Body of pancreas (tissue), 4 donors: ENCODE results near the gene MFAP4. TPM values are rescaled to one million over a fixed set of nuclear protein-coding genes. Genes with fewer than 3 reads are reported as not detected.

Experiments
- ATAC-seq: fragments of 150-250 bp; one replicate; pipeline ENCODE4 v1.9.1; 2016
- DNase-seq, 4 donors: peaks; one replicate each; pipeline ENCODE4 v3.0.0-alpha.2; 2019
- H3K27ac ChIP-seq, 4 donors: fragments of 200-600 bp; sonication (generic); 1 replicate in 3 of 4; 2 replicates in 1 of 4; pipeline versions ENCODE4 v1.5.1 to v1.6.1; 2016 to 2019; ENCODE audit warnings: mild to moderate bottlenecking in 1 of 4, mixed read lengths in 1 of 4, moderate library complexity in 1 of 4
- H3K27me3 ChIP-seq, 2 donors: fragments of 200-600 bp; sonication (generic); one replicate each; pipeline ENCODE4 v1.6.0; 2016; ENCODE audit warnings: mild to moderate bottlenecking in 1 of 2
- H3K36me3 ChIP-seq, 2 donors: fragments of 200-600 bp; sonication (generic); replicated peaks in 1 of 2; 2 replicates each; pipeline ENCODE4 v1.5.1; 2016; ENCODE audit warnings: low read depth in 2 of 2; ENCODE audit not compliant: insufficient read depth in 1 of 2
- H3K4me1 ChIP-seq: fragments of 200-600 bp; sonication (generic); one replicate; pipeline ENCODE4 v1.6.0; 2016
- H3K4me3 ChIP-seq, 2 donors: fragments of 200-600 bp; sonication (generic); 1 replicate in 1 of 2; 2 replicates in 1 of 2; pipeline ENCODE4 v1.5.1; 2016 to 2019
- H3K9me3 ChIP-seq, 3 donors: fragments of 200-600 bp; sonication (generic); 1 replicate in 2 of 3; 2 replicates in 1 of 3; pipeline ENCODE4 v1.5.1; 2016
- CTCF ChIP-seq, 7 experiments: fragments of 450-650 bp in 4 of 7; fragments of 200-600 bp in 3 of 7; sonication (generic) in 3 of 7; IDR thresholded peaks; one replicate each; pipeline ENCODE4 v1.5.1; 2016 to 2019; ENCODE audit warnings: antibody characterized with exemption in 7 of 7
- POLR2A ChIP-seq, 3 donors: fragments of 450-650 bp; IDR thresholded peaks; one replicate each; pipeline ENCODE4 v1.6.1; 2016; ENCODE audit warnings: antibody characterized with exemption in 3 of 3, mild to moderate bottlenecking in 2 of 3
- WGBS, 2 donors: methylation state at CpG; one replicate each; pipeline ENCODE4 v1.1.5; 2017; 5-methylcytosine and 5-hydroxymethylcytosine counted together
- intact Hi-C: fragments of 100-400 bp; cut with DNase I; formaldehyde crosslinking; loops from one replicate; pipeline ENCODE4 v1.15.1; 2023
- total RNA-seq, 2 donors: library from RNA; depleted of rRNA; stranded (reverse); fragments of >200 nt; gene quantifications; one replicate each; pipeline ENCODE4 v1.1.0, GENCODE V29; 2016

The MFAP4 gene
- total RNA-seq, 2 donors from 2014 or later, result 25.7 to 35.3 TPM

DNA sequence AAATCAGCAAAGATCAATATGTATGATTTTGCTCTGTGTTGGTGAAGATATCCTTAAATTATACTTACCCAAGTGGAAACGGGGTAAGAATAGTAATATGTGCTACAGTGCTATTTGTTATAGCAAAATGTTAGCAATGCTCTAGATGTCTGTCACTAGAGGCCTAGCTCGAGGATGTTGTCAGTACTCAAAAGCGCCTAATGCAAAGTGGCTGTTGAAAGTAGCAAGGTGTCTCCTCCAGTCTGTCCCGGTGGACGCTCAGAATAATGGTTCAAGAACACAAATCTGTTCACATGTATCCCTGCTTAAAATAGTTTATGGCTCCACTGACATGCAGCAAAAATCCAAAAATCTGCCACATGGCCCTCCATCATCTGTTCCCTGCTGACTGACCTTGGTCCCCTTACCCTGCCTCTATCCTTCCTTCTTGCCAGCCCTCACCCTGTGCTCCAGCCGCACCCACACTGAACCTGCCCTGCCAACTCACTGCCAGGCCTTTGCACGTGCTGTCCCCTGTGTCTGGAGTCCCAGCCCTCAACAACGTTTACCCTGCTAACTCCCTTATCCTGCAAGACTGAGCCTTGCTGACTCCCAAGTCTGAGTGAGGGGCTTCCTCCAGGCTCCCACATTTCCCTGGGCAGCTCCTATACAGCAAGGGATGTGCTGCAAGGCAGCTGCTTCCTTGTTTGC lies 14.5 kb upstream of the MFAP4 start:
- Histone ChIP-seq H3K27me3 (no peaks in the 10 kb centered on the region), H3K27ac (no peak overlapping the region), H3K9me3 (no peaks in the 10 kb centered on the region), H3K4me3 (no peak overlapping the region), H3K4me1 (peaks cover 15% of the 10 kb centered on the region), H3K36me3 (no peaks in the 10 kb centered on the region)
- WGBS, 2 donors, result 65 to 67% methylated on average over 8 of the region's 8 CpGs
- TF ChIP-seq POLR2A (IDR thresholded peaks at IDR 0.05), result no peak
- ATAC-seq (no peak), DNase-seq (no peak)
- intact Hi-C loops, result no loop called here

GRCh38 chr17:19399750-19400450 lies 12.9 kb upstream of the MFAP4 start:
- no peak for TF ChIP-seq CTCF (IDR thresholded peaks at IDR 0.05)
- TF ChIP-seq POLR2A (IDR thresholded peaks at IDR 0.05), result no peak
- ATAC-seq (no peak), DNase-seq (no peak)
- H3K27me3 ChIP-seq, result no peaks in the 10 kb centered on the region
- no peak overlapping the region for H3K27ac ChIP-seq
- peaks cover 15% of the 10 kb centered on the region for H3K4me1 ChIP-seq
- H3K9me3 ChIP-seq, result no peaks in the 10 kb centered on the region
- no peak overlapping the region for H3K4me3 ChIP-seq
- WGBS, 2 donors, result 74 to 84% methylated on average over 3 of the region's 3 CpGs
- intact Hi-C loops, result no loop called here
- no peaks in the 10 kb centered on the region for H3K36me3 ChIP-seq

- no peaks in the 10 kb centered on the region for H3K36me3 ChIP-seq
- peak; percentile 49 for ATAC-seq
- H3K27me3 ChIP-seq, result no peaks in the 10 kb centered on the region
- peak overlapping the region in 3 of 4 donors; percentile 40 to 77 (median 59) for H3K27ac ChIP-seq
- peaks cover 15% of the 10 kb centered on the region for H3K4me1 ChIP-seq
- no peak for TF ChIP-seq CTCF (IDR thresholded peaks at IDR 0.05)
- no peak for TF ChIP-seq POLR2A (IDR thresholded peaks at IDR 0.05)
- H3K4me3 ChIP-seq, result no peak overlapping the region
- no peaks in the 10 kb centered on the region for H3K9me3 ChIP-seq
- DNase-seq, result peak in 3 of 4 donors; percentile 22 to 60 (median 49)
- intact Hi-C loops, result no loop called here
- 55 to 56% methylated on average over 2 of the region's 2 CpGs for WGBS, 2 donors
These were observed 11.6 kb upstream of the MFAP4 start for GRCh38 chr17:19398301-19399181.

- ATAC-seq, result peak; percentile 61
- Histone ChIP-seq H3K4me3 (no peak overlapping the region), H3K36me3 (no peaks in the 10 kb centered on the region), H3K27ac (peak overlapping the region in 3 of 4 donors; percentile 40 to 77 (median 59)), H3K9me3 (no peaks in the 10 kb centered on the region), H3K27me3 (no peaks in the 10 kb centered on the region), H3K4me1 (peaks cover 15% of the 10 kb centered on the region)
- WGBS, 2 donors, result 50 to 60% methylated on average over 4 to 6 of the region's 6 CpGs
- no peak for TF ChIP-seq POLR2A (IDR thresholded peaks at IDR 0.05)
- TF ChIP-seq CTCF (IDR thresholded peaks at IDR 0.05), result peak in 1 of 7 experiments; percentile 17
- DNase-seq, result peak in 3 of 4 donors; percentile 26 to 45 (median 36)
- intact Hi-C loops, result no loop called here
These were observed 10.6 kb upstream of the MFAP4 start for GRCh38 chr17:19397556-19398041.

GRCh38 chr17:19392303-19392702 lies 5.3 kb upstream of the MFAP4 start:
- Histone ChIP-seq H3K9me3 (no peaks in the 10 kb centered on the region), H3K36me3 (no peaks in the 10 kb centered on the region), H3K4me1 (no peaks in the 10 kb centered on the region), H3K4me3 (no peak overlapping the region), H3K27me3 (no peaks in the 10 kb centered on the region), H3K27ac (no peak overlapping the region)
- ATAC-seq (no peak), DNase-seq (no peak)
- TF ChIP-seq CTCF (IDR thresholded peaks at IDR 0.05), result no peak
- TF ChIP-seq POLR2A (IDR thresholded peaks at IDR 0.05), result no peak
- 57 to 68% methylated on average over 5 to 7 of the region's 7 CpGs for WGBS, 2 donors
- intact Hi-C loops, result no loop called here
